MM.1S (cell line): ENCODE measurements around the gene PLD6.

Experiments
- CTCF ChIP-seq: fragments of 300-600 bp; sonication (generic); IDR thresholded peaks from 2 replicates; pipeline ENCODE4 v1.5.1; 2016; ENCODE audit warnings: antibody characterized with exemption, low read length, mixed read lengths
- EZH2 ChIP-seq: fragments of 300-600 bp; sonication (generic); optimal IDR thresholded peaks from 2 replicates; pipeline ENCODE3; 2017; ENCODE audit warnings: low read depth, mild to moderate bottlenecking, antibody characterized with exemption, low read length, mixed read lengths
- EZH2phosphoT487 ChIP-seq: fragments of 300-600 bp; sonication (generic); IDR thresholded peaks from 2 replicates; pipeline ENCODE4 v1.6.1; 2018; ENCODE audit warnings: antibody characterized with exemption, low read length

GRCh38 chr17:17203173-17203730 is 2.9 kb downstream of the PLD6 start:
- TF ChIP-seq CTCF (no peak), EZH2 (no peak), EZH2phosphoT487 (no peak)
